AG04450 (cell line): ENCODE measurements around the gene ACADM. TPM values are rescaled to one million over a fixed set of nuclear protein-coding genes. Genes with fewer than 3 reads are reported as not detected.
"Not testable (repeated sequence)": the region's sequence is repeated elsewhere in the genome, so short reads cannot be mapped to it uniquely, and the experiment has no call there.

ENCODE experiments used
- CTCF ChIA-PET: fragments of 300-600, 350-600 bp; formaldehyde crosslinking; extraction: SDS; loops from one replicate; lab custom pipeline; 2022; ENCODE audit warnings: antibody characterized with exemption, inconsistent platforms; lab: Charles Lee
- POLR2A ChIA-PET: fragments of 350-600 bp; formaldehyde crosslinking; extraction: SDS; loops from one replicate; lab custom pipeline; 2021; ENCODE audit warnings: antibody characterized with exemption, inconsistent platforms; lab: Yijun Ruan, JAX
- DNase-seq: peaks from one replicate; pipeline ENCODE4 v3.0.0-alpha.2; 2011; ENCODE audit warnings: low read depth, low spot score
- H3K27ac ChIP-seq: one replicate; pipeline ENCODE4 v1.5.1; 2012; ENCODE audit warnings: low read depth, low read length, control low read depth
- H3K27me3 ChIP-seq: one replicate; pipeline ENCODE4 v1.6.0; 2012; ENCODE audit warnings: low read length; ENCODE audit not compliant: control insufficient read depth, insufficient read depth
- H3K4me3 ChIP-seq: 2 replicates; pipeline ENCODE4 v1.5.1; 2011; ENCODE audit warnings: mild to moderate bottlenecking, low read depth, low read length, control low read depth
- H3K9me3 ChIP-seq: 2 replicates; pipeline ENCODE4 v1.5.1; 2012; ENCODE audit warnings: low read length; ENCODE audit not compliant: control insufficient read depth, insufficient read depth
- polyA minus RNA-seq: library from RNA; depleted of rRNA, polyadenylated mRNA; stranded (reverse); fragments of >200 nt; gene quantifications from 2 replicates; pipeline ENCODE4 v1.2.3, GENCODE V29; 2011; rRNA and poly(A)+ RNA removed
- polyA plus RNA-seq: library from polyadenylated mRNA; depleted of rRNA; stranded (reverse); fragments of >200 nt; gene quantifications from 2 replicates; pipeline ENCODE4 v1.2.3, GENCODE V29; 2011; rRNA removed
- TF ChIP-seq, protein P1 (sequence below): IDR thresholded peaks from 2 replicates; pipeline ENCODE4 v1.5.1; 2011; ENCODE audit warnings: low read depth, low read length, control low read depth, inconsistent platforms

The ACADM gene
- polyA plus RNA-seq (27.8 and 43.2 TPM in 2 replicates), polyA minus RNA-seq (11.1 and 15.6 TPM in 2 replicates)

GRCh38 chr1:75724472-75725022 is at the start of gene ACADM:
ACADM (plus strand) TSS chr1:75724709; CDS start chr1:75724788, 79 bp downstream.
- ChIA-PET POLR2A (no interaction called here), CTCF (interaction anchor here (1.2 kb wide), 1 partner anchor 93 kb away, joined by 3 read pairs; no protein-coding TSS in a partner anchor)
- DNase-seq, result peak; percentile 27

DNA sequence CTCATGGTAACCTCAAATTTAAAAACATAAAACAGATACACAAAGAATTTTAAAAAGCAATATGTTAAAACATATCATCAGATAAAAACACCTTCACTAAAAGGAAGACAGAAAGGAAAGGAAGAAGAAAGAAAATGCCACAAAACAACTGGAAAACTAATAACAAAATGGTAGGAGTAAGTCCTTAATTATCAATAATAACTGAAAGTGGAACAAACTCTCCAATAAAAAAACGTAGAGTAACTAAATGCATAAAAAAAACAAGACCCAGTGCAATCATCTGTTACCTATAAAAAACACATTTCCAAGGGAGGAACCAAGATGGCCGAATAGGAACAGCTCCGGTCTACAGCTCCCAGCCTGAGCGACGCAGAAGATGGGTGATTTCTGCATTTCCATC is 47.1 kb upstream of the ACADM start:
- TF ChIP-seq, protein P1, sequence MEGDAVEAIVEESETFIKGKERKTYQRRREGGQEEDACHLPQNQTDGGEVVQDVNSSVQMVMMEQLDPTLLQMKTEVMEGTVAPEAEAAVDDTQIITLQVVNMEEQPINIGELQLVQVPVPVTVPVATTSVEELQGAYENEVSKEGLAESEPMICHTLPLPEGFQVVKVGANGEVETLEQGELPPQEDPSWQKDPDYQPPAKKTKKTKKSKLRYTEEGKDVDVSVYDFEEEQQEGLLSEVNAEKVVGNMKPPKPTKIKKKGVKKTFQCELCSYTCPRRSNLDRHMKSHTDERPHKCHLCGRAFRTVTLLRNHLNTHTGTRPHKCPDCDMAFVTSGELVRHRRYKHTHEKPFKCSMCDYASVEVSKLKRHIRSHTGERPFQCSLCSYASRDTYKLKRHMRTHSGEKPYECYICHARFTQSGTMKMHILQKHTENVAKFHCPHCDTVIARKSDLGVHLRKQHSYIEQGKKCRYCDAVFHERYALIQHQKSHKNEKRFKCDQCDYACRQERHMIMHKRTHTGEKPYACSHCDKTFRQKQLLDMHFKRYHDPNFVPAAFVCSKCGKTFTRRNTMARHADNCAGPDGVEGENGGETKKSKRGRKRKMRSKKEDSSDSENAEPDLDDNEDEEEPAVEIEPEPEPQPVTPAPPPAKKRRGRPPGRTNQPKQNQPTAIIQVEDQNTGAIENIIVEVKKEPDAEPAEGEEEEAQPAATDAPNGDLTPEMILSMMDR, result no peak
- H3K27me3 ChIP-seq, result peaks cover 2% of the 10 kb centered on the region
- no peaks in the 10 kb centered on the region for H3K9me3 ChIP-seq
- CTCF ChIA-PET, result interaction anchor here (0.6 kb wide), 1 partner anchor 45 kb away, joined by 3 read pairs; no protein-coding TSS in a partner anchor
- H3K27ac ChIP-seq, result no peak overlapping the region
- no peak overlapping the region for H3K4me3 ChIP-seq
- POLR2A ChIA-PET, result no interaction called here
- no peak for DNase-seq

More at GRCh38 chr1:75724472-75725022, at the start of gene ACADM:
- no peaks in the 10 kb centered on the region for H3K27me3 ChIP-seq
- H3K4me3 ChIP-seq, result peak within 1 kb of the TSS; percentile 97
- H3K9me3 ChIP-seq, result no peaks in the 10 kb centered on the region; the same call in 1 of the 2 replicates
- TF ChIP-seq, protein P1, result no peak
- H3K27ac ChIP-seq, result peak within 1 kb of the TSS; percentile 59

DNA sequence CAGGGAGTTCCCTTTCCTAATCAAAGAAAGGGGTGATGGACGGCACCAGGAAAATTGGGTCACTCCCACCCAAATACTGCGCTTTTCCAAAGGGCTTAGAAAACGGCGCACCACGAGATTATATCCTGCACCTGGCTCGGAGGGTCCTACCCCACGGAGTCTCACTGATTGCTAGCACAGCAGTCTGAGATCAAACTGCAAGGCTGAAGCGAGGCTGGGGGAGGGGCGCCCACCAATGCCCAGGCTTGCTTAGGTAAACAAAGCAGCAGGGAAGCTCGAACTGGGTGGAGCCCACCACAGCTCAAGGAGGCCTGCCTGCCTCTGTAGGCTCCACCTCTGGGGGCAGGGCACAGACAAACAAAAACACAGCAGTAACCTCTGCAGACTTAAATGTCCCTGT is 46.5 kb upstream of the ACADM start:
- POLR2A ChIA-PET, H3K27ac ChIP-seq, CTCF ChIA-PET, H3K9me3 ChIP-seq, H3K4me3 ChIP-seq, DNase-seq, H3K27me3 ChIP-seq: not testable (repeated sequence)

DNA sequence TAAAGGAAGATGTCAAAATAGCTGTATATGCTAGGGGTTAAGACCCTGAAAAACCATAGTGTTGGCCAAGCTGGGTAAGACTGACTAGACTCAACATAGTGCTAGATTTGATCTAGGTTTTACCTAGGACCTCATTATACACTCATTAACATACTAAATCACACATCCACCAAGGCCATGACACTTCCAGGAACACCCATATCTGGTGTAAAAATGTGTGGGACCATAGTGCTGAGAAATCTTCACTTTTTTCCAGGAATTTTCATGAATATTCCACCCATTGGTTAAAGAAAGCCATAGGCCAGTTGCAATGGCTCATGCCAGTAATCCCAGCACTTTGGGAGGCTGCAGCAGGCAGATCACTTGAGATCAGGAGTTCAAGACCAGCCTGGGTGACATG is 34.0 kb upstream of the ACADM start:
- TF ChIP-seq, protein P1, result no peak
- Histone ChIP-seq H3K27ac (no peak overlapping the region), H3K27me3 (no peaks in the 10 kb centered on the region), H3K4me3 (no peak overlapping the region), H3K9me3 (no peaks in the 10 kb centered on the region)
- no peak for DNase-seq
- POLR2A ChIA-PET, result no interaction called here
- CTCF ChIA-PET, result no interaction called here

- Histone ChIP-seq H3K4me3 (no peak overlapping the region), H3K27me3 (no peaks in the 10 kb centered on the region), H3K9me3 (no peaks in the 10 kb centered on the region), H3K27ac (no peak overlapping the region)
- DNase-seq, result no peak
- ChIA-PET POLR2A (no interaction called here), CTCF (no interaction called here)
- TF ChIP-seq, protein P1, result no peak
Observed at GRCh38 chr1:75693551-75693950, 31.0 kb upstream of the ACADM start.
